Measurements from ENCODE around the gene MRPL43.
A peak's percentile ranks its signal among the peaks of the same experiment; 100 is the strongest.

Gene MRPL43

GRCh38 chr10:100998183-100998990, 11.1 kb upstream of the MRPL43 start:
- H3K4me3 ChIP-seq (ENCODE audit: low read depth, low read length), result peak overlapping the region; percentile 92
- DNase-seq (ENCODE audit: low read depth, low spot score), result peak; percentile 90
- no peak for TF ChIP-seq CTCF (IDR thresholded peaks at IDR 0.05; ENCODE audit: low read depth, low read length)
- in situ Hi-C loops (cut with HindIII; ENCODE audit: low sequenced_read_pairs), result no loop called here

GRCh38 chr10:100997360-100998182, 10.3 kb upstream of the MRPL43 start:
- peak; percentile 94 for TF ChIP-seq CTCF (IDR thresholded peaks at IDR 0.05; ENCODE audit: low read depth, low read length)
- in situ Hi-C loops (cut with HindIII; ENCODE audit: low sequenced_read_pairs), result no loop called here
- DNase-seq (ENCODE audit: low read depth, low spot score), result peak; percentile 71
- H3K4me3 ChIP-seq (ENCODE audit: low read depth, low read length), result peak overlapping the region; percentile 92

DNA sequence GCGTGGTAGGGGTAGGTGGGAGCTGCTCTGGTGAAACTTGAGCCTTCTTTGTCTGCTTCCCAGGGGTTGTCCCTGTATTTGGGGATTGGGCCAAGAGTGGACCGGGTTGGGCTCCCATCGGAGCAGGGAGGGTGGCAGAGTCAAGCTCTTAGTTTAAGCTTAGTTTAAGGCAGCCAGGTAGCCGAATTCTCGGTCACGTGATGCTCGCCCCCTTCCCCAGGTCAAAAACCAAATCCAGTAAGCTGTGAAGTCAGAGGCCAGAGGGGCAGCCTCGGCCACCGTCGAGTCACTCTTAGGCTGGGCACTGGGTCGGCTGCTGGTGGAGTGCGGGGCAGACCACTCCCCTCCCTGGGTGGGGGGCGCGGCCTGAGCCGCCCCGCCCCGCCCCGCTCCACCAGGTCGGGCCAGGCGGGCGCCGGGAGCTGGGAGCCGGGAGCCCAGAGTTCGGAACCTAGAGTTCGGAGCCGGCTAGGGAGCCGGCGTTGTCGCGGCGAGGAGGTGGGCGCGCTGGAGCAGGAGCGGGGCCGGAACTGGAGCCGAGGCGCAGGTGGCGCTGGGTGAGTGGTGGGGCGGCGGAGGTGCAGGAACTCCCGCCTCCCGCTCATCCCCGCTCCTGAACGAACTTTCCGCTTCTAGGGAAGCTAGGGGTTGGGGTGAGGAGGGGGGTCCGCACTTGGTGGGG, 9.5 kb upstream of the MRPL43 start:
- no peak for DNase-seq (ENCODE audit: low read depth, low spot score)
- H3K4me3 ChIP-seq (ENCODE audit: low read depth, low read length), result peak overlapping the region; percentile 92
- TF ChIP-seq CTCF (IDR thresholded peaks at IDR 0.05; ENCODE audit: low read depth, low read length), result no peak
- in situ Hi-C loops (cut with HindIII; ENCODE audit: low sequenced_read_pairs), result no loop called here

DNA sequence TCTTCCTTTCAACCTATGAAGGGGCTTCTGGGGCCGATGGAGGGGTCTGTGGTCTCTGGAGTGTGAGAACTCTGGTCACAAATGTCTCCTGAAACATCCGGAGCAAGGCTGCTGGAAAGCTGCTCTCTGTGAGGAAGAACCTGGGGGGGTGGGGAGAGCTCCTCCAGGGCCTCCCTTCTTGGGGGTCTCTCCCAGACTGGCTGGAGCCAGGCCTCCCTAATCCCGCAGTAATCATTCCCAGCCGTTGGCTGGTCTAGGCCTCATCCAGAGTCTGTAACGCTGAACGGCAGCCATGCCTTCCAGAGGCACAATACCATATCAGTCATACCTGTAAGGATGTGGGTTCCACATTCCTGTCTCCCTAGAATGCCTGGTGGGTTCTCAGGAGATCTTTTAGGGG, 7.9 kb upstream of the MRPL43 start:
- in situ Hi-C loops (cut with HindIII; ENCODE audit: low sequenced_read_pairs), result no loop called here
- H3K4me3 ChIP-seq (ENCODE audit: low read depth, low read length), result no peak overlapping the region
- no peak for TF ChIP-seq CTCF (IDR thresholded peaks at IDR 0.05; ENCODE audit: low read depth, low read length)
- DNase-seq (ENCODE audit: low read depth, low spot score), result no peak

DNA sequence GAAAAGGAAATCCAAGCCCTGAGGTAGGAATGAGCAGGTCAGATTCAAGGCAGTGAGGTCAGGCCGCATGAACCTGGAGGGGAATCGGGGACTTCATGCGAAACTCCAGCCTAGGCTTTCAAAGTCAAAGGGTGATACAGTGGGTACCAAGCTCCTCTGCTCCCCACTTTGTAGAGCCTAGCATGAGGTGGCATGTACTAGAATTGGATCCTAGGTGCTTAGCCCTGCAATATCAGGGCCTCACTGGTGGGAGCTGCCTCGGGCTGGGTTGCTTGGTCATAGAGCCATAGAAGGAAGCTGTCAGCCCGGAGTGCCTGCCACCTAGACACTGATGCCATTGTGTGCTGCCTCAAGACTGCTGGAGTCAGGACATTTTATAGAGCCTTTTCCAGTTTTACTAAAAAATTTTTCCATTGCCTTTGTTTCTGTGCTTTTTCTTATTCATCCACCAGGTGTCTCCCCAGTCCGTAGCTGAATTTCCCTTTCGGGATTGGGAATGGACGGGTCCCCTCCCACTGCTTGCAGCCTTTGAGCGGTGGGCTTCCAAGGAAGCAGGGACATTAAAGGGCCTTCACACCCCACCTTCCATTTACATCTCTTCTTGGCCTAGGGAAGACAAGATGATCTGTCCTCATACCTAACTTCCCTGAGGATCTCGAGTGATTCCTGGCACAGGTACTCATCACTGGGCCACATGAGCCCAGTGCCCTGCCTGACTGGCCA, 6.8 kb upstream of the MRPL43 start:
- peak; percentile 42 for DNase-seq (ENCODE audit: low read depth, low spot score)
- in situ Hi-C loops (cut with HindIII; ENCODE audit: low sequenced_read_pairs), result no loop called here

More for the DNA sequence above, 6.8 kb upstream of the MRPL43 start:
- H3K4me3 ChIP-seq (ENCODE audit: low read depth, low read length), result no peak overlapping the region
- peak; percentile 71 for TF ChIP-seq CTCF (IDR thresholded peaks at IDR 0.05; ENCODE audit: low read depth, low read length)

Data from astrocyte of the spinal cord (primary cell).